DOHH2 (cell line): ENCODE measurements around the gene PNCK.
A peak's percentile ranks its signal among the peaks of the same experiment; 100 is the strongest.

Source experiments
- H3F3A ChIP-seq: fragments of 200-600 bp; sonication (generic), shearing (Covaris generic); 2 replicates; pipeline ENCODE4 v1.6.0; 2016; ENCODE audit warnings: antibody characterized with exemption, mild to moderate bottlenecking; ENCODE audit not compliant: control insufficient read depth, insufficient read depth
- H3K27ac ChIP-seq: fragments of 200-600 bp; sonication (generic); 2 replicates; pipeline ENCODE4 v1.5.1; 2014; ENCODE audit warnings: low read depth, mild to moderate bottlenecking, low read length, moderate library complexity
- H3K27me3 ChIP-seq: fragments of 200-600 bp; sonication (generic); 2 replicates; pipeline ENCODE4 v1.6.1; 2014; ENCODE audit warnings: mild to moderate bottlenecking, low read length, mixed read lengths; ENCODE audit not compliant: control insufficient read depth
- H3K36me3 ChIP-seq: fragments of 200-600 bp; sonication (generic); 2 replicates; pipeline ENCODE4 v1.6.1; 2014; ENCODE audit warnings: mild to moderate bottlenecking, low read length, moderate library complexity, mixed read lengths; ENCODE audit not compliant: control insufficient read depth
- H3K4me1 ChIP-seq: fragments of 200-600 bp; sonication (generic); 2 replicates; pipeline ENCODE4 v1.6.1; 2014; ENCODE audit warnings: mild to moderate bottlenecking, low read length, mixed read lengths; ENCODE audit not compliant: control insufficient read depth
- H3K4me2 ChIP-seq: fragments of 200-600 bp; sonication (generic); 2 replicates; pipeline ENCODE4 v1.6.0; 2014; ENCODE audit warnings: mild to moderate bottlenecking, low read length, moderate library complexity
- H3K4me3 ChIP-seq: fragments of 200-600 bp; sonication (generic); 2 replicates; pipeline ENCODE4 v1.5.1; 2014; ENCODE audit warnings: mild to moderate bottlenecking, low read length, mixed read lengths
- H3K79me2 ChIP-seq: fragments of 200-600 bp; sonication (generic); 2 replicates; pipeline ENCODE4 v1.6.1; 2014; ENCODE audit warnings: mild to moderate bottlenecking, low read length, mixed read lengths; ENCODE audit not compliant: control insufficient read depth
- H3K9me2 ChIP-seq: fragments of 200-600 bp; sonication (generic); replicated peaks from 2 replicates; pipeline ENCODE4 v1.6.1; 2014; ENCODE audit warnings: mild to moderate bottlenecking, low read length, mixed read lengths; ENCODE audit not compliant: control insufficient read depth
- H3K9me3 ChIP-seq: fragments of 200-600 bp; sonication (generic); 2 replicates; pipeline ENCODE4 v1.6.1; 2014; ENCODE audit warnings: antibody characterized with exemption, low read length, mixed read lengths; ENCODE audit not compliant: control insufficient read depth, insufficient read depth
- H4K20me1 ChIP-seq: fragments of 200-600 bp; sonication (generic); 2 replicates; pipeline ENCODE4 v1.6.0; 2014; ENCODE audit warnings: low read depth, mild to moderate bottlenecking, antibody characterized with exemption, low read length, moderate library complexity; ENCODE audit not compliant: control insufficient read depth, insufficient read depth
- EZH2phosphoT487 ChIP-seq: fragments of 200-600 bp; sonication (generic); IDR thresholded peaks from 2 replicates; pipeline ENCODE4 v1.6.1; 2017; ENCODE audit warnings: borderline replicate concordance, mild to moderate bottlenecking, antibody characterized with exemption, low read length, moderate library complexity, mixed read lengths
- TF ChIP-seq, protein P1 (sequence below): fragments of 200-600 bp; sonication (generic); IDR thresholded peaks from one replicate; pipeline ENCODE4 v1.5.1; 2014; ENCODE audit warnings: antibody characterized with exemption, mild to moderate bottlenecking, low read depth, low read length; ENCODE audit not compliant: poor library complexity, severe bottlenecking

PNCK gene

DNA sequence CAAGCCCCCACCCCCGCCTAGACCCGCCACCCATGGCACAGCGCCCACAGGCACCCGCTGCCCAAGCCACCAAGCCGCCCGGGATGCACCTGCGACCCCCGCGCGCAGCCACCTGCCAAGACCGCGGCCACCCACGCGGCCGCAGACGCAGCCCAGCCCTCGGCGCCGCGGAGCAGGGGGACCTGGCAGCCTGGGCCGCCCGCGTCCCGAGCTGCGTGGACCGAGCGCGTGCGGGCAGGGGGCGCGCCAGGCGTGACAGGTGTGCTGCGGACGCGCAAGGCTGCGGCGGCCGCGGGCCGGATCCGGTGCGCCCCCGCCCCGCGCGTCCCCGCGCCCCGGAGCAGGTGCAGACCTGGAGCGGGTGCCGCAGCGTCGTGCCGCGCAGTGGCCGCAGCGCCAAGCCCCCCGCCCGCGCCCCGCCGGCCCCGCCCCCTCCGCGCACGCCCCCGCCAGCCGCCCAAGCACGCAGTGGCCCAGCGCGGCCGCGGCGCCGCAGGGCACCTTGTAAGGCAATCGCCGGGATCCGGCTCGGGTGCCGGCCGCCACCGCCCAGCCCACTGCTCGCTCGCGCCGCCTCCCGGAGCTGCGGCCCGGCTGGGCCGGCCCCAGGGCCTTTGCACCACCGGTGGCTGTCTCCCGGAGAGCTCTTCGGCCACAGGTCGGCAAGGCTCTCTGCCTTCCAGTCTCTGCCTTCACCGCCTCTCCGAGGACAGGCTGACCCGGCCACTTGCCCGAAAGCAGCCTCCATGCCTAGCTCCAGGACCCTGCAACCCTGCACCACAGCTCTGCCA is at the start of gene PNCK:
PNCK (minus strand) TSS at position 386 of the 791 bp plus-strand sequence. CDS start 737 bp downstream, outside the sequence.
- H3K4me3 ChIP-seq: no peak within 1 kb of the TSS

DNA sequence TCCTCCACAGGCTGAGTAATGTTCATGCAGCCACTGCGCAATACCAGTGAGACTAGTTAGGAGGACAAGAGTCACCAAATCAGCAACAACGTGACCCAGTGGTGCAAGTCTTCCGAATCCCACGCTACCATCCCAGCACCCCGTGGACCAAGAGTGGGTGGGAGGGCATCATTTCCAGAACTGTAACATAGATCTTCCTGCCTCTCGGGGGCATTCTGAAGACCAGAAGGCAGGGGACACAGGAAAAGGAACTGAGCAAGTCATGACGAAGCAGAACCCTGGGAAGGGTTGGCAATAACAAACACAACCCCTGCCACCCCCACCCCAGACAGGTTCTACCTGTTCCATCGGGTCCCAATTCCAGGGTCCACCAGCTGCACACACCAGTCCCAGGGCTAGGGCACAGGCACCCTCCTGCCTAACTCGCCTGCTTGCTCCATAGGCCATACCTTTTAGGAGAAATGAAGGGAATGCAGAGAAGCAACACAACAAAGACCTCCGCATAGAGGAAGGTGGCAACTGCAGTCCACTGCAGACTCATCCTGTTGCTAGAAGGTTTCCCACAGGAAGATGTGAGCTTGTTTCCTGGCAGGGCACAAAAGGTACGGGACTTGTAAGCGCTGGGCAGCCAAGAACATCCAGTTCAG is 49.2 kb upstream of the PNCK start:
- TF ChIP-seq, protein P1, sequence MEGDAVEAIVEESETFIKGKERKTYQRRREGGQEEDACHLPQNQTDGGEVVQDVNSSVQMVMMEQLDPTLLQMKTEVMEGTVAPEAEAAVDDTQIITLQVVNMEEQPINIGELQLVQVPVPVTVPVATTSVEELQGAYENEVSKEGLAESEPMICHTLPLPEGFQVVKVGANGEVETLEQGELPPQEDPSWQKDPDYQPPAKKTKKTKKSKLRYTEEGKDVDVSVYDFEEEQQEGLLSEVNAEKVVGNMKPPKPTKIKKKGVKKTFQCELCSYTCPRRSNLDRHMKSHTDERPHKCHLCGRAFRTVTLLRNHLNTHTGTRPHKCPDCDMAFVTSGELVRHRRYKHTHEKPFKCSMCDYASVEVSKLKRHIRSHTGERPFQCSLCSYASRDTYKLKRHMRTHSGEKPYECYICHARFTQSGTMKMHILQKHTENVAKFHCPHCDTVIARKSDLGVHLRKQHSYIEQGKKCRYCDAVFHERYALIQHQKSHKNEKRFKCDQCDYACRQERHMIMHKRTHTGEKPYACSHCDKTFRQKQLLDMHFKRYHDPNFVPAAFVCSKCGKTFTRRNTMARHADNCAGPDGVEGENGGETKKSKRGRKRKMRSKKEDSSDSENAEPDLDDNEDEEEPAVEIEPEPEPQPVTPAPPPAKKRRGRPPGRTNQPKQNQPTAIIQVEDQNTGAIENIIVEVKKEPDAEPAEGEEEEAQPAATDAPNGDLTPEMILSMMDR: no peak
- TF ChIP-seq EZH2phosphoT487: no peak
- H3K4me3 ChIP-seq: peak overlapping the region; percentile 86

More for the DNA sequence above, at the start of gene PNCK:
- no peaks in the 10 kb centered on the region for H3K27me3 ChIP-seq
- H4K20me1 ChIP-seq: no peaks in the 10 kb centered on the region
- no peaks in the 10 kb centered on the region for H3K9me2 ChIP-seq
- H3K79me2 ChIP-seq: no peaks in the 10 kb centered on the region
- no peaks in the 10 kb centered on the region for H3K9me3 ChIP-seq
- no peak within 1 kb of the TSS for H3K4me2 ChIP-seq
- H3K4me1 ChIP-seq: no peaks in the 10 kb centered on the region
- no peak within 1 kb of the TSS for H3K27ac ChIP-seq
- H3K36me3 ChIP-seq: no peaks in the 10 kb centered on the region
- no peaks in the 10 kb centered on the region for H3F3A ChIP-seq
- TF ChIP-seq EZH2phosphoT487: no peak
- TF ChIP-seq, protein P1: no peak

DNA sequence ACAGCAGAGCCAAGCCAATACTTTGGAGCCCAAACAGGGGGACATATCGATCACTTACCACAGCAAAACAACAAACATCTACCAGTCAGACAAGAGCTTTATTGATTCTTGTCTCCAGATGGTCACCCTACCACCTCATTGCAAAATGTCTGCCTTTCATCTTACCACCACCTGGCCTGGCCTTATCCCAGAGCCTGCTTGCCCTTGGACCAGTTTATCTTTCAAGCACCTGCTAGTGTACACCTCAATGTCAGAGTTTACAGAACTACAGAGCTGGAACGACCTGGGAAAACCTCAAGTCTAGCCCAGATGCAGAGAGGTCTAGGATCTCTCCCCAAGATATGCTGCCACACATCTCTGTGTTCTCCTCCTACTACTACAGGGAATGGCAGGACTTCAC is 46.1 kb upstream of the PNCK start:
- H3K9me3 ChIP-seq: no peaks in the 10 kb centered on the region
- H3K36me3 ChIP-seq: peaks cover 44% of the 10 kb centered on the region
- peaks cover 23% of the 10 kb centered on the region for H3K79me2 ChIP-seq
- no peak overlapping the region for H3K4me3 ChIP-seq
- H3F3A ChIP-seq: no peaks in the 10 kb centered on the region
- no peaks in the 10 kb centered on the region for H3K9me2 ChIP-seq
- TF ChIP-seq, protein P1: no peak
- no peak for TF ChIP-seq EZH2phosphoT487
- H3K4me1 ChIP-seq: peaks cover 10% of the 10 kb centered on the region
- H4K20me1 ChIP-seq: peaks cover 3% of the 10 kb centered on the region; the same call in 1 of the 2 replicates
- H3K27me3 ChIP-seq: no peaks in the 10 kb centered on the region
- H3K4me2 ChIP-seq: no peak overlapping the region
- H3K27ac ChIP-seq: no peak overlapping the region

More for the DNA sequence above, 49.2 kb upstream of the PNCK start:
- Histone ChIP-seq H3K9me2 (no peaks in the 10 kb centered on the region), H3K27me3 (no peaks in the 10 kb centered on the region), H3K4me2 (peak overlapping the region; percentile 83), H3F3A (no peaks in the 10 kb centered on the region), H3K79me2 (peaks cover 23% of the 10 kb centered on the region), H4K20me1 (peaks cover 3% of the 10 kb centered on the region; the same call in 1 of the 2 replicates), H3K36me3 (peaks cover 37% of the 10 kb centered on the region), H3K9me3 (no peaks in the 10 kb centered on the region), H3K27ac (peak overlapping the region; percentile 51; the same call in 1 of the 2 replicates), H3K4me1 (peaks cover 41% of the 10 kb centered on the region)
